Measurements from ENCODE around the gene RIF1.

DNA sequence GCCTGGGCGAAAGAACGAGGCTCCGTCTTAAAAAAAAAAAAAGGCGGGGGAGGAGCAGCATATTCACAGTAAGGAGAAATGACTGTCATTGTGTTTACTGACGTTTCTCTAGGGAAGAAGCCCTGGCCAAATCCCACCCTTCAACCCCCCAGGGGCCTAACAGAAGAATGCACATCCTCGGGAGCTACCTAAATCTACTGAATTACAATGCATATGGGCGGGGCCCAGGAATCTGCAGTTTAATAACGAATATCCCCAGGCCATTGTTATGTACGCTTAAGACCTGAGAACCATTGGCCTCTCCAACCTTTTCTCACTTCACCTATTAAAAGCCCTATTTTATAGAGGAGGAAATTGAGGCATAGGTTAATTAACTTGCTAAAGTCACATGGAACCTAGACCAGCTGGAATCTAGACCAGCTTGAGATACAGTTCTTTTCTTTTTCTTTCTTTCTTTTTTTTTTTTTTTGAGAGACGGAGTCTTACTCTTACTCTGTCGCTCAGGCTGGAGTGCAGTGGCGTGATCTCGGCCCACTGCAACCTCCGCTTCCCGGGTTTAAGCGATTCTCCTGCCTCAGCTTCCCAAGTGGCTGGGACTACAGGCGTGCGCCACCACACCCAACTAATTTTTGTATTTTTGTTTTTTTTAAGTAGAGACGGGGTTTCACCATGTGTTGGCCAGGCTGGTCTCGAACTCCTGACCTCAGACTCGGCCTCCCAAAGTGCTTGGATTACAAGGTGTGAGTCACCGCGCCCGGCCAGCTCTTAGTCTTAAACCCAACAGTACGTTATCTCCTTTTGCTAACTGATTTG is 708 bp upstream of the RIF1 start:
- TF ChIP-seq, protein P1, sequence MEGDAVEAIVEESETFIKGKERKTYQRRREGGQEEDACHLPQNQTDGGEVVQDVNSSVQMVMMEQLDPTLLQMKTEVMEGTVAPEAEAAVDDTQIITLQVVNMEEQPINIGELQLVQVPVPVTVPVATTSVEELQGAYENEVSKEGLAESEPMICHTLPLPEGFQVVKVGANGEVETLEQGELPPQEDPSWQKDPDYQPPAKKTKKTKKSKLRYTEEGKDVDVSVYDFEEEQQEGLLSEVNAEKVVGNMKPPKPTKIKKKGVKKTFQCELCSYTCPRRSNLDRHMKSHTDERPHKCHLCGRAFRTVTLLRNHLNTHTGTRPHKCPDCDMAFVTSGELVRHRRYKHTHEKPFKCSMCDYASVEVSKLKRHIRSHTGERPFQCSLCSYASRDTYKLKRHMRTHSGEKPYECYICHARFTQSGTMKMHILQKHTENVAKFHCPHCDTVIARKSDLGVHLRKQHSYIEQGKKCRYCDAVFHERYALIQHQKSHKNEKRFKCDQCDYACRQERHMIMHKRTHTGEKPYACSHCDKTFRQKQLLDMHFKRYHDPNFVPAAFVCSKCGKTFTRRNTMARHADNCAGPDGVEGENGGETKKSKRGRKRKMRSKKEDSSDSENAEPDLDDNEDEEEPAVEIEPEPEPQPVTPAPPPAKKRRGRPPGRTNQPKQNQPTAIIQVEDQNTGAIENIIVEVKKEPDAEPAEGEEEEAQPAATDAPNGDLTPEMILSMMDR (IDR thresholded peaks at IDR 0.05), result no peak
- no peak for TF ChIP-seq EZH2 (IDR thresholded peaks at IDR 0.05)
- TF ChIP-seq EZH2phosphoT487 (IDR thresholded peaks at IDR 0.05), result no peak
